ENCODE data around the gene MOB3B. TPM values are rescaled to one million over a fixed set of nuclear protein-coding genes. Genes with fewer than 3 reads are reported as not detected.
A peak's percentile ranks its signal among the peaks of the same experiment; 100 is the strongest.

The MOB3B gene
- total and polyA plus RNA-seq, 2 of the 13 experiments (the other 11 are each of a cell fraction or from before 2014, with no cell fraction given): 0.03 to 0.09 TPM

GRCh38 chr9:27573634-27574590 lies 44.3 kb upstream of the MOB3B start (continued):
- TF ChIP-seq ZBED4 (CRISPR knock-in tag; IDR thresholded peaks at IDR 0.05; ENCODE audit: borderline replicate concordance) (no peak), ZNF432 (CRISPR knock-in tag; IDR thresholded peaks at IDR 0.05; ENCODE audit: borderline replicate concordance) (no peak), ZNF790 (CRISPR knock-in tag; IDR thresholded peaks at IDR 0.05; ENCODE audit: borderline replicate concordance) (no peak), SNAPC5 (CRISPR knock-in tag; IDR thresholded peaks at IDR 0.05; ENCODE audit: borderline replicate concordance) (no peak), ZNF556 (CRISPR knock-in tag; IDR thresholded peaks at IDR 0.05; ENCODE audit: borderline replicate concordance) (no peak), ZNF225 (CRISPR knock-in tag; IDR thresholded peaks at IDR 0.05) (no peak), SP140L (CRISPR knock-in tag; IDR thresholded peaks at IDR 0.05; ENCODE audit: borderline replicate concordance) (no peak), ZNF607 (CRISPR knock-in tag; IDR thresholded peaks at IDR 0.05; ENCODE audit: borderline replicate concordance) (peak; percentile 56; the same call in 1 of the 2 replicates), NFAT5 (CRISPR knock-in tag; IDR thresholded peaks at IDR 0.05) (no peak), HDAC6 (IDR thresholded peaks at IDR 0.05; ENCODE audit: low read depth, low read length) (no peak), NPAS2 (CRISPR knock-in tag; IDR thresholded peaks at IDR 0.05; ENCODE audit: borderline replicate concordance) (no peak), HNRNPLL (IDR thresholded peaks at IDR 0.05; ENCODE audit: low read depth, low read length, poor library complexity, severe bottlenecking) (no peak), PBX2 (CRISPR knock-in tag; IDR thresholded peaks at IDR 0.05) (no peak), ADNP (CRISPR knock-in tag; IDR thresholded peaks at IDR 0.05) (no peak), KDM5B (CRISPR knock-in tag; IDR thresholded peaks at IDR 0.05; ENCODE audit: borderline replicate concordance) (no peak), IKZF4 (CRISPR knock-in tag; IDR thresholded peaks at IDR 0.05; ENCODE audit: borderline replicate concordance, low read depth, not compliant biosample characterization) (no peak), ZFP90 (CRISPR knock-in tag; IDR thresholded peaks at IDR 0.05; ENCODE audit: borderline replicate concordance) (no peak)

Measured in HepG2 (cell line).